HepG2 (cell line): ENCODE results near the gene ANO9. TPM values are rescaled to one million over a fixed set of nuclear protein-coding genes. Genes with fewer than 3 reads are reported as not detected.

Experiments used
- AKAP8 ChIP-seq: sonication (generic); formaldehyde crosslinking; IDR thresholded peaks from 2 replicates; pipeline ENCODE4 v1.5.1; 2020; ENCODE audit warnings: mild to moderate bottlenecking, missing genetic modification reagents
- NRL ChIP-seq: sonication (generic); formaldehyde crosslinking; IDR thresholded peaks from 2 replicates; pipeline ENCODE4 v1.5.0; 2020; ENCODE audit warnings: missing genetic modification reagents, mild to moderate bottlenecking, moderate library complexity, borderline replicate concordance
- PHB2 ChIP-seq: fragments of 450-650 bp; IDR thresholded peaks from 2 replicates; pipeline ENCODE4 v1.6.1; 2018; ENCODE audit not compliant: partially characterized antibody
- REPIN1 ChIP-seq: sonication (generic); formaldehyde crosslinking; IDR thresholded peaks from 2 replicates; pipeline ENCODE4 v1.8.0; 2022; ENCODE audit warnings: missing genetic modification reagents, low read depth, mild to moderate bottlenecking, borderline replicate concordance
- TCF7 ChIP-seq: sonication (generic); IDR thresholded peaks from 2 replicates; pipeline ENCODE4 v1.6.1; 2016; ENCODE audit warnings: antibody characterized with exemption, low read depth
- ZFP62 ChIP-seq: sonication (generic); formaldehyde crosslinking; IDR thresholded peaks from 2 replicates; pipeline ENCODE4 v1.4.0; 2020; ENCODE audit warnings: missing genetic modification reagents
- ZNF562 ChIP-seq: sonication (generic); formaldehyde crosslinking; IDR thresholded peaks from 2 replicates; pipeline ENCODE4 v1.8.0; 2022; ENCODE audit warnings: missing genetic modification reagents, borderline replicate concordance
- polyA plus RNA-seq, 8 experiments: library from polyadenylated mRNA; depleted of rRNA in 3 of 8; stranded (reverse) in 7 of 8; unstranded in 1 of 8; fragments of >200 nt; fragmentation: Illumina TruSeq in 4 of 8; extraction: Trizol in 4 of 8; gene quantifications; 2 replicates each; pipeline versions ENCODE4 v1.2.1 to v1.2.3, GENCODE V29; 2011 to 2016; ENCODE audit warnings: low read depth in 4 of 8, missing spikeins in 1 of 8, mixed read lengths in 1 of 8; ENCODE audit not compliant: insufficient read depth in 1 of 8
- total RNA-seq, 5 experiments: library from RNA; depleted of rRNA; stranded (reverse); fragments of >200 nt; fragmentation: Illumina TruSeq; extraction: Trizol; gene quantifications; 2 replicates each; pipeline ENCODE4 v1.2.3, GENCODE V29; 2016; ENCODE audit warnings: low read depth in 1 of 5
- TF ChIP-seq, protein P1 (sequence below): sonication (generic); formaldehyde crosslinking; IDR thresholded peaks from 2 replicates; pipeline ENCODE4 v1.4.0; 2020; ENCODE audit warnings: missing genetic modification reagents
- TF ChIP-seq, protein P2 (sequence below): sonication (generic); formaldehyde crosslinking; conservative IDR thresholded peaks from 2 replicates; pipeline ENCODE4 v1.4.0; 2020; ENCODE audit warnings: missing genetic modification reagents
- TF ChIP-seq, protein P3 (sequence below): sonication (generic); formaldehyde crosslinking; IDR thresholded peaks from 2 replicates; pipeline ENCODE4 v1.5.0; 2020; ENCODE audit warnings: missing genetic modification reagents, mild to moderate bottlenecking, borderline replicate concordance

ANO9 gene
- total and polyA plus RNA-seq, 2 of the 13 experiments (the other 11 are each of a cell fraction or from before 2014, with no cell fraction given) = 8.9 to 14.3 TPM

DNA sequence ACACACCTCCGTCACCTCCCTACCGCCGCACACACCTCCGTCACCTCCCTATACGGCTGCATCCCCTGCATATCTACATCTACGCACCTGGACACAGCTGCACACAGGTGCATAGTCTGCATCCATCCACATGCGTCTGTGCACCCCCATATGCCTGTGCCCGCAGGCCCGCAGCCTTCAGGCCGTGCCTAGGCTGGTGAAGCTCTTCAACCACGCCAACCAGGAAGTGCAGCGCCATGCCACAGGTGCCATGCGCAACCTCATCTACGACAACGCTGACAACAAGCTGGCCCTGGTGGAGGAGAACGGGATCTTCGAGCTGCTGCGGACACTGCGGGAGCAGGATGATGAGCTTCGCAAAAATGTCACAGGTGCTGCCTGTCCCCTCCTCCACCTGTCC, 43.0 kb downstream of the ANO9 start (continued):
- TF ChIP-seq, protein P1, sequence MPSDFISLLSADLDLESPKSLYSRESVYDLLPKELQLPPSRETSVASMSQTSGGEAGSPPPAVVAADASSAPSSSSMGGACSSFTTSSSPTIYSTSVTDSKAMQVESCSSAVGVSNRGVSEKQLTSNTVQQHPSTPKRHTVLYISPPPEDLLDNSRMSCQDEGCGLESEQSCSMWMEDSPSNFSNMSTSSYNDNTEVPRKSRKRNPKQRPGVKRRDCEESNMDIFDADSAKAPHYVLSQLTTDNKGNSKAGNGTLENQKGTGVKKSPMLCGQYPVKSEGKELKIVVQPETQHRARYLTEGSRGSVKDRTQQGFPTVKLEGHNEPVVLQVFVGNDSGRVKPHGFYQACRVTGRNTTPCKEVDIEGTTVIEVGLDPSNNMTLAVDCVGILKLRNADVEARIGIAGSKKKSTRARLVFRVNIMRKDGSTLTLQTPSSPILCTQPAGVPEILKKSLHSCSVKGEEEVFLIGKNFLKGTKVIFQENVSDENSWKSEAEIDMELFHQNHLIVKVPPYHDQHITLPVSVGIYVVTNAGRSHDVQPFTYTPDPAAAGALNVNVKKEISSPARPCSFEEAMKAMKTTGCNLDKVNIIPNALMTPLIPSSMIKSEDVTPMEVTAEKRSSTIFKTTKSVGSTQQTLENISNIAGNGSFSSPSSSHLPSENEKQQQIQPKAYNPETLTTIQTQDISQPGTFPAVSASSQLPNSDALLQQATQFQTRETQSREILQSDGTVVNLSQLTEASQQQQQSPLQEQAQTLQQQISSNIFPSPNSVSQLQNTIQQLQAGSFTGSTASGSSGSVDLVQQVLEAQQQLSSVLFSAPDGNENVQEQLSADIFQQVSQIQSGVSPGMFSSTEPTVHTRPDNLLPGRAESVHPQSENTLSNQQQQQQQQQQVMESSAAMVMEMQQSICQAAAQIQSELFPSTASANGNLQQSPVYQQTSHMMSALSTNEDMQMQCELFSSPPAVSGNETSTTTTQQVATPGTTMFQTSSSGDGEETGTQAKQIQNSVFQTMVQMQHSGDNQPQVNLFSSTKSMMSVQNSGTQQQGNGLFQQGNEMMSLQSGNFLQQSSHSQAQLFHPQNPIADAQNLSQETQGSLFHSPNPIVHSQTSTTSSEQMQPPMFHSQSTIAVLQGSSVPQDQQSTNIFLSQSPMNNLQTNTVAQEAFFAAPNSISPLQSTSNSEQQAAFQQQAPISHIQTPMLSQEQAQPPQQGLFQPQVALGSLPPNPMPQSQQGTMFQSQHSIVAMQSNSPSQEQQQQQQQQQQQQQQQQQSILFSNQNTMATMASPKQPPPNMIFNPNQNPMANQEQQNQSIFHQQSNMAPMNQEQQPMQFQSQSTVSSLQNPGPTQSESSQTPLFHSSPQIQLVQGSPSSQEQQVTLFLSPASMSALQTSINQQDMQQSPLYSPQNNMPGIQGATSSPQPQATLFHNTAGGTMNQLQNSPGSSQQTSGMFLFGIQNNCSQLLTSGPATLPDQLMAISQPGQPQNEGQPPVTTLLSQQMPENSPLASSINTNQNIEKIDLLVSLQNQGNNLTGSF (CRISPR knock-in tag) = no peak
- TF ChIP-seq REPIN1 = no peak
- no peak for TF ChIP-seq ZFP62 (CRISPR knock-in tag)
- no peak for TF ChIP-seq PHB2
- TF ChIP-seq NRL (CRISPR knock-in tag) = no peak
- no peak for TF ChIP-seq TCF7
- TF ChIP-seq ZNF562 (CRISPR knock-in tag) = no peak
- TF ChIP-seq, protein P2, sequence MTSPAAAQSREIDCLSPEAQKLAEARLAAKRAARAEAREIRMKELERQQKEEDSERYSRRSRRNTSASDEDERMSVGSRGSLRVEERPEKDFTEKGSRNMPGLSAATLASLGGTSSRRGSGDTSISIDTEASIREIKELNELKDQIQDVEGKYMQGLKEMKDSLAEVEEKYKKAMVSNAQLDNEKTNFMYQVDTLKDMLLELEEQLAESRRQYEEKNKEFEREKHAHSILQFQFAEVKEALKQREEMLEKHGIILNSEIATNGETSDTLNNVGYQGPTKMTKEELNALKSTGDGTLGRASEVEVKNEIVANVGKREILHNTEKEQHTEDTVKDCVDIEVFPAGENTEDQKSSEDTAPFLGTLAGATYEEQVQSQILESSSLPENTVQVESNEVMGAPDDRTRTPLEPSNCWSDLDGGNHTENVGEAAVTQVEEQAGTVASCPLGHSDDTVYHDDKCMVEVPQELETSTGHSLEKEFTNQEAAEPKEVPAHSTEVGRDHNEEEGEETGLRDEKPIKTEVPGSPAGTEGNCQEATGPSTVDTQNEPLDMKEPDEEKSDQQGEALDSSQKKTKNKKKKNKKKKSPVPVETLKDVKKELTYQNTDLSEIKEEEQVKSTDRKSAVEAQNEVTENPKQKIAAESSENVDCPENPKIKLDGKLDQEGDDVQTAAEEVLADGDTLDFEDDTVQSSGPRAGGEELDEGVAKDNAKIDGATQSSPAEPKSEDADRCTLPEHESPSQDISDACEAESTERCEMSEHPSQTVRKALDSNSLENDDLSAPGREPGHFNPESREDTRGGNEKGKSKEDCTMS (CRISPR knock-in tag) = no peak
- TF ChIP-seq, protein P3, sequence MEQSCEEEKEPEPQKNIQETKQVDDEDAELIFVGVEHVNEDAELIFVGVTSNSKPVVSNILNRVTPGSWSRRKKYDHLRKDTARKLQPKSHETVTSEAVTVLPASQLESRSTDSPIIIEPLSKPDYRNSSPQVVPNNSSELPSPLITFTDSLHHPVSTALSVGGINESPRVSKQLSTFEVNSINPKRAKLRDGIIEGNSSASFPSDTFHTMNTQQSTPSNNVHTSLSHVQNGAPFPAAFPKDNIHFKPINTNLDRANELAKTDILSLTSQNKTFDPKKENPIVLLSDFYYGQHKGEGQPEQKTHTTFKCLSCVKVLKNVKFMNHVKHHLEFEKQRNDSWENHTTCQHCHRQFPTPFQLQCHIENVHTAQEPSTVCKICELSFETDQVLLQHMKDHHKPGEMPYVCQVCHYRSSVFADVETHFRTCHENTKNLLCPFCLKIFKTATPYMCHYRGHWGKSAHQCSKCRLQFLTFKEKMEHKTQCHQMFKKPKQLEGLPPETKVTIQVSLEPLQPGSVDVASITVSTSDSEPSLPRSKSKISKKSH (CRISPR knock-in tag) = no peak
- no peak for TF ChIP-seq AKAP8
